Muscle of leg (tissue), 16 donors: Measurements from ENCODE around the gene SPRR2E. TPM values are rescaled to one million over a fixed set of nuclear protein-coding genes. Genes with fewer than 3 reads are reported as not detected.
"Not testable (repeated sequence)": the region's sequence is repeated elsewhere in the genome, so short reads cannot be mapped to it uniquely, and the experiment has no call there.

Experiments
- DNase-seq: peaks from one replicate; pipeline ENCODE4 v3.0.0; 2013
- H3K27ac ChIP-seq: one replicate; pipeline ENCODE4 v1.5.1; 2013; ENCODE audit warnings: mild to moderate bottlenecking, low read length, control low read depth
- H3K27me3 ChIP-seq: one replicate; pipeline ENCODE4 v1.6.1; 2013; ENCODE audit warnings: low read length; ENCODE audit not compliant: control insufficient read depth, insufficient read depth
- H3K36me3 ChIP-seq: one replicate; pipeline ENCODE4 v1.6.1; 2013; ENCODE audit warnings: low read length; ENCODE audit not compliant: control insufficient read depth, insufficient read depth
- H3K4me1 ChIP-seq: one replicate; pipeline ENCODE4 v1.6.1; 2013; ENCODE audit warnings: low read length; ENCODE audit not compliant: control insufficient read depth, insufficient read depth
- H3K4me3 ChIP-seq: one replicate; pipeline ENCODE4 v1.5.1; 2013; ENCODE audit warnings: low read length, control low read depth
- H3K9me3 ChIP-seq: replicated peaks from 2 replicates; pipeline ENCODE4 v1.6.1; 2013; ENCODE audit warnings: low read depth, low read length; ENCODE audit not compliant: control insufficient read depth
- WGBS: methylation state at CpG from one replicate; pipeline ENCODE4 v1.1.5; 2013; ENCODE audit warnings: missing lambda C conversion rate; ENCODE audit not compliant: insufficient coverage; 5-methylcytosine and 5-hydroxymethylcytosine counted together
- long read RNA-seq, 11 donors: transcript quantifications; one replicate each; lab custom pipeline, GENCODE V29; 2026
- polyA plus RNA-seq, 8 donors: library from polyadenylated mRNA; unstranded; fragments of 120-200 nt; gene quantifications; one replicate each; pipeline versions ENCODE4 v1.2.1 to v1.2.3, GENCODE V29; 2013; ENCODE audit warnings: inconsistent platforms in 1 of 8, low replicate concordance in 1 of 8; ENCODE audit not compliant: insufficient read length in 8 of 8, insufficient read depth in 1 of 8
- total RNA-seq: library from RNA; stranded (reverse); fragments of 120-200 nt; gene quantifications from one replicate; pipeline ENCODE4 v1.2.4, GENCODE V29; 2013

The SPRR2E gene
- total RNA-seq (not detected), polyA plus RNA-seq (not detected)
- long read RNA-seq, donor 1: 0 reads
- long read RNA-seq, donor 2: 0 reads
- long read RNA-seq, donor 3: 0 reads
- long read RNA-seq, donor 4: 0 reads
- long read RNA-seq, donor 5: 0 reads
- long read RNA-seq, donor 6: 0 reads
- long read RNA-seq, donor 7: 0 reads
- long read RNA-seq, donor 8: 0 reads
- long read RNA-seq, donor 9: 0 reads
- long read RNA-seq, donor 10: 0 reads
- long read RNA-seq, donor 11: 0 reads

GRCh38 chr1:153094426-153094825 lies at the start of gene SPRR2E:
TSS of gene SPRR2E (minus strand) at chr1:153094526. CDS start at chr1:153093751, 775 bp downstream.
- Histone ChIP-seq H3K36me3 (no peaks in the 10 kb centered on the region), H3K27ac (no peak within 1 kb of the TSS), H3K9me3 (no peaks in the 10 kb centered on the region), H3K4me3 (no peak within 1 kb of the TSS), H3K27me3 (no peaks in the 10 kb centered on the region), H3K4me1 (no peaks in the 10 kb centered on the region)
- DNase-seq: no peak

- Histone ChIP-seq H3K4me3 (no peak overlapping the region), H3K9me3 (no peaks in the 10 kb centered on the region), H3K4me1 (no peaks in the 10 kb centered on the region), H3K27ac (no peak overlapping the region), H3K36me3 (no peaks in the 10 kb centered on the region), H3K27me3 (no peaks in the 10 kb centered on the region)
- 75% methylated on average over 1 of the region's 3 CpGs for WGBS
- DNase-seq: no peak
Measured at GRCh38 chr1:153141377-153141776, 47.1 kb upstream of the SPRR2E start.

- 100% methylated on average over 1 of the region's 3 CpGs for WGBS
- Histone ChIP-seq H3K36me3 (no peaks in the 10 kb centered on the region), H3K27ac (no peak overlapping the region), H3K9me3 (no peaks in the 10 kb centered on the region), H3K27me3 (no peaks in the 10 kb centered on the region), H3K4me3 (no peak overlapping the region), H3K4me1 (no peaks in the 10 kb centered on the region)
- no peak for DNase-seq
Measured at GRCh38 chr1:153140484-153140883, 46.2 kb upstream of the SPRR2E start.

- Histone ChIP-seq H3K4me3 (no peak overlapping the region), H3K36me3 (no peaks in the 10 kb centered on the region), H3K4me1 (no peaks in the 10 kb centered on the region), H3K27me3 (no peaks in the 10 kb centered on the region), H3K27ac (no peak overlapping the region), H3K9me3 (no peaks in the 10 kb centered on the region)
- DNase-seq: no peak
- 61% methylated on average over 2 of the region's 2 CpGs for WGBS
Measured at GRCh38 chr1:153133743-153134142, 39.4 kb upstream of the SPRR2E start.

DNA sequence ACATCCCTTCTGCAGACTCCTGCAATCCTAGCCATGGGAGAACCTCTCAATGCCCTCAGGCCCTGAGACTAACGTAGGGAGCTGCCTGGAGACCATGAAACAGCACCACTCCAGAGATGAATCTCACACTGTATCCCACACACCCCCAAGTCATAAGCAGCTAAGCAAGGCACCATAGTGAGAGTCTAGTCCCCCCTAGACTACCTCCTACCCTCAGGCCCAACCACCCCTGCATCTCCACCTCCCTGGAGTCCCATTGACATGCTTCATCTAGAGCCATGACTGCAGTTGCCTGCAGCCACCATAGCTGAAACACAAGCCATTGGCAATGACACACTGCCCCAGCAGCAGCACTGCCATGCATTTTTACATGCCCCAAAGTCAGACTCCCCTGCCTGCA lies 38.9 kb upstream of the SPRR2E start:
- no peaks in the 10 kb centered on the region for H3K9me3 ChIP-seq
- H3K4me3 ChIP-seq: no peak overlapping the region
- no peaks in the 10 kb centered on the region for H3K36me3 ChIP-seq
- H3K4me1 ChIP-seq: no peaks in the 10 kb centered on the region
- no peaks in the 10 kb centered on the region for H3K27me3 ChIP-seq
- DNase-seq: no peak
- 40% methylated on average over 1 of the region's 1 CpG for WGBS
- no peak overlapping the region for H3K27ac ChIP-seq

DNA sequence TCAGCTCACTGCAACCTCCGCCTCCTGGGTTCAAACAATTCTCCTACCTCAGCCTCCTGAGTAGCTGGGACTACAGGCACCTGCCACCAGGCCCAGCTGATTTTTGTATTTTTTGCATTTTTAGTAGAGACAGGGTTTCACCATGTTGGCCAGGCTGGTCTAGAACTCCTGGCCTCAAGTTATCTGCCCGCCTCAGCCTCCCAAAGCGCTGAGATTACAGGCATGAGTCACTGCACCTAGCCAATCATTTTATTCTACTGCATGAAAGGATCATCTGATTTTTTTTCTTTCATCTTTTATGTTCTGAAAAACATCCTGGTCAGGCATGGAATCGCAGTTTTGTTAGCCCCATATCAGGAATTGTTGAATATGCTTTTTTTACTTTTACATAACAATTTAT lies 34.4 kb upstream of the SPRR2E start:
- not testable (repeated sequence) for H3K36me3 ChIP-seq, H3K9me3 ChIP-seq, DNase-seq, H3K27ac ChIP-seq, H3K27me3 ChIP-seq, H3K4me3 ChIP-seq, H3K4me1 ChIP-seq
- WGBS: 70% methylated on average over 2 of the region's 4 CpGs

GRCh38 chr1:153127296-153127695 lies 33.0 kb upstream of the SPRR2E start:
- Histone ChIP-seq H3K27ac (no peak overlapping the region), H3K4me3 (no peak overlapping the region), H3K9me3 (peaks cover 2% of the 10 kb centered on the region), H3K4me1 (peaks cover 3% of the 10 kb centered on the region), H3K36me3 (no peaks in the 10 kb centered on the region), H3K27me3 (no peaks in the 10 kb centered on the region)
- WGBS: 62% methylated on average over 2 of the region's 2 CpGs
- no peak for DNase-seq

- no CpG with 5 or more reads among the region's 1 CpG for WGBS
- H3K27me3 ChIP-seq: no peaks in the 10 kb centered on the region
- H3K36me3 ChIP-seq: no peaks in the 10 kb centered on the region
- H3K4me3 ChIP-seq: no peak overlapping the region
- peaks cover 2% of the 10 kb centered on the region for H3K9me3 ChIP-seq
- H3K4me1 ChIP-seq: peaks cover 3% of the 10 kb centered on the region
- DNase-seq: no peak
- H3K27ac ChIP-seq: no peak overlapping the region
Measured at GRCh38 chr1:153125536-153125935, 31.2 kb upstream of the SPRR2E start.

DNA sequence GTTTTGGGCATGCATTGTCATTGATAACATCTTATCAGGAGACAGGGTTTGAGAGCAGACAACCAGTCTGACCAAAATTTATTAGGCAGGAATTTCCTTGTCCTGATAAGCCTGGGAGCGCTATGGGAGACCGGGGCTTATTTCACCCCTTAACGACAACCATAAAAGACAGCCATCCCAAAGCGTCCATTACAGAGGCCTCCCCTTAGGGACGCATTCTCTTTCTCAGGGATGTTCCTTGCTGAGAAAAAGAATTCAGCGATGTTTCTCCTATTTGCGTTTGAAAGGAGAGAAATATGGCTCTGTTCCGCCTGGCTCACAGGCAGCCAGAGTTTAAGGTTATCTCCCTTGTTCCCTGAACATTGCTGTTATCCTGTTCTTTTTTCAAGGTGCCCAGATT lies 29.5 kb upstream of the SPRR2E start:
- H3K27ac ChIP-seq, H3K9me3 ChIP-seq, H3K4me1 ChIP-seq, H3K36me3 ChIP-seq, DNase-seq, H3K27me3 ChIP-seq, H3K4me3 ChIP-seq: not testable (repeated sequence)
- no CpG with 5 or more reads among the region's 8 CpGs for WGBS

DNA sequence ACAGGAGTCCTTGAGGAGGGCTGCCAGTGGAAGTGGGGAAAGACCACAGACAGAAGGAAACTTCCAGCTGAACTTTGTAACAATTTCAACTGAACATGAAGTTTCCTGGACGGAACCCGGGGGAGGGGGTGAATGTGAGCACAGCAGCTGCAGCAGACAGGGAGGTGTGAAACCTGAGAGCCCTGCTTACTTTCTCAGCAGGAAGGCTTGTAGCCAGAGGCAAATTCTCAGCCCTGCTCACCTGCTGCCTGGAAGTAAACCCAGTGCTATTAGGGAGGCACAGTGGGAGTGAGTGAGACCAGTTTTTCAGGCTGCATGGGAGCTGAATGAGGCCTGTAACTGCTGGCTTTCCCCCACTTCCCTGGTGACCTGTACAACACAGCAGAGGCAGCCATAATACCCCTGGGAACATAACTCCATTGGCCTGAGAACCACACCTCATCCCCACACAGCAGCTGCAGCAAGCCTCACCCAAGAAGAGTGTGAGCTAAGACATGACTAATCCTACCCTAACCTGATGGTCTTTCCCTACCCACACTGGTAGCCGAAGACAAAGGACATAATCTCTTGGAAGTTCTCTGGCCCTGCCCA lies 28.6 kb upstream of the SPRR2E start:
- H3K27me3 ChIP-seq: no peaks in the 10 kb centered on the region
- H3K4me1 ChIP-seq: peaks cover 3% of the 10 kb centered on the region
- WGBS: 11% methylated on average over 3 of the region's 3 CpGs
- no peak overlapping the region for H3K27ac ChIP-seq
- H3K9me3 ChIP-seq: peaks cover 2% of the 10 kb centered on the region
- H3K36me3 ChIP-seq: no peaks in the 10 kb centered on the region
- peak; percentile 8 for DNase-seq
- H3K4me3 ChIP-seq: no peak overlapping the region

DNA sequence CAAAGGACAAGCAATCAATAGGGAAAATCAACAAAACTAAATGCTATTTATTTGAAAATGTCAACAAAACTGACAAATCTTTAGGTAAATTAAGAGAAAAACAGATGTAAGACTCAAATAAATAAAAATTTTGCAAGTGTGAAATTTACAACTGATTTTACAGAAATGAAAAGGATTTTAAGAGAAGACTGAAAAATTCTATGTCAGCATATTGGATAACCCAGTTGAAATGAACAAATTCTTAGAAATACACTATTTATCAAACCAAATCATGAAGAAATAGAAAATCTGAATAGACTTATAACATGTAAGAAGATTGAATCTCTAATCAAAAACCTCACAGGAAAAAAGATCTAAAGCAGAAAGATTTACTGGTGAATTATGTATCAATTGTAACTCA lies 26.6 kb upstream of the SPRR2E start:
- no peak overlapping the region for H3K4me3 ChIP-seq
- H3K27ac ChIP-seq: no peak overlapping the region
- peaks cover 2% of the 10 kb centered on the region for H3K9me3 ChIP-seq
- peaks cover 3% of the 10 kb centered on the region for H3K4me1 ChIP-seq
- no peak for DNase-seq
- no peaks in the 10 kb centered on the region for H3K36me3 ChIP-seq
- H3K27me3 ChIP-seq: no peaks in the 10 kb centered on the region
